Keratinocyte (primary cell): ENCODE measurements around the gene ZNF17. TPM values are rescaled to one million over a fixed set of nuclear protein-coding genes. Genes with fewer than 3 reads are reported as not detected.
A peak's percentile ranks its signal among the peaks of the same experiment; 100 is the strongest.

Source experiments
- DNase-seq: peaks from one replicate; pipeline ENCODE4 v3.0.0-alpha.2; 2011; ENCODE audit warnings: low read depth, missing footprints, low spot score
- FAIRE-seq: peaks from 2 replicates; lab custom pipeline; 2011; peaks lifted over from hg19 to GRCh38; lab: Jason Lieb, UNC
- H2AFZ ChIP-seq: 2 replicates; pipeline ENCODE4 v1.6.0; 2012; ENCODE audit warnings: low read length, control low read depth, inconsistent platforms; ENCODE audit not compliant: control insufficient read depth
- H3K27ac ChIP-seq: 2 replicates; pipeline ENCODE4 v1.5.1; 2011; ENCODE audit warnings: low read length; ENCODE audit not compliant: control insufficient read depth, insufficient read depth
- H3K27me3 ChIP-seq: 3 replicates; pipeline ENCODE4 v1.6.0; 2011; ENCODE audit warnings: low read length; ENCODE audit not compliant: control insufficient read depth, insufficient read depth; ENCODE audit errors: extremely low read depth
- H3K36me3 ChIP-seq, 2 experiments: 2 replicates in 1 of 2; 3 replicates in 1 of 2; pipeline ENCODE4 v1.5.1; 2011; ENCODE audit warnings: low read length in 2 of 2, mild to moderate bottlenecking in 1 of 2; ENCODE audit not compliant: control insufficient read depth in 2 of 2, insufficient read depth in 2 of 2; ENCODE audit errors: extremely low read depth in 1 of 2
- H3K4me1 ChIP-seq: 3 replicates; pipeline ENCODE4 v1.5.1; 2011; ENCODE audit warnings: low read length; ENCODE audit not compliant: control insufficient read depth, insufficient read depth; ENCODE audit errors: extremely low read depth
- H3K4me2 ChIP-seq: 3 replicates; pipeline ENCODE4 v1.6.0; 2011; ENCODE audit warnings: low read depth, low read length; ENCODE audit not compliant: control insufficient read depth, insufficient read depth; ENCODE audit errors: extremely low read depth
- H3K4me3 ChIP-seq, 3 experiments: fragments of 200-600 bp in 1 of 3; sonication (generic) in 1 of 3; 2 replicates in 2 of 3; 3 replicates in 1 of 3; pipeline ENCODE4 v1.5.1; 2011 to 2016; ENCODE audit warnings: low read length in 3 of 3, mild to moderate bottlenecking in 3 of 3, control low read depth in 2 of 3, inconsistent platforms in 1 of 3, low read depth in 1 of 3, mixed read lengths in 1 of 3, mixed run types in 1 of 3, moderate library complexity in 1 of 3; ENCODE audit not compliant: control insufficient read depth in 2 of 3, insufficient read depth in 2 of 3; ENCODE audit errors: extremely low read depth in 1 of 3
- H3K79me2 ChIP-seq: 2 replicates; pipeline ENCODE4 v1.6.0; 2012; ENCODE audit warnings: low read length; ENCODE audit not compliant: control insufficient read depth, insufficient read depth
- H3K9ac ChIP-seq: 3 replicates; pipeline ENCODE4 v1.6.0; 2011; ENCODE audit warnings: low read length; ENCODE audit not compliant: control insufficient read depth, insufficient read depth; ENCODE audit errors: extremely low read depth
- H3K9me1 ChIP-seq: 3 replicates; pipeline ENCODE4 v1.6.0; 2011; ENCODE audit warnings: low read length; ENCODE audit not compliant: control insufficient read depth, insufficient read depth; ENCODE audit errors: extremely low read depth
- H3K9me3 ChIP-seq: 2 replicates; pipeline ENCODE4 v1.5.1; 2012; ENCODE audit warnings: low read depth, low read length; ENCODE audit not compliant: control insufficient read depth
- H4K20me1 ChIP-seq: 3 replicates; pipeline ENCODE4 v1.6.0; 2011; ENCODE audit warnings: low read length; ENCODE audit not compliant: control insufficient read depth, insufficient read depth; ENCODE audit errors: extremely low read depth
- EZH2 ChIP-seq: IDR thresholded peaks from one replicate; pipeline ENCODE4 v1.6.1; 2012; ENCODE audit warnings: inconsistent platforms, mild to moderate bottlenecking, low read length, moderate library complexity
- dilution Hi-C: fragments of 300-500 bp; cut with MboI; formaldehyde crosslinking; loops from one replicate; pipeline ENCODE4 v1.7.0; 2020; ENCODE audit warnings: low sequenced_read_pairs; ENCODE audit not compliant: extremely low pct_ligation_motif_present
- polyA plus RNA-seq, 5 experiments: library from polyadenylated mRNA; depleted of rRNA in 3 of 5; stranded (reverse) in 3 of 5; stranded (forward) in 1 of 5; unstranded in 1 of 5; fragments of >200 nt; gene quantifications; 1 replicate in 1 of 5; 2 replicates in 3 of 5; 3 replicates in 1 of 5; pipeline versions ENCODE4 v1.2.1 to v1.2.3, GENCODE V29; 2011 to 2012; ENCODE audit warnings: missing spikeins in 2 of 5, low read depth in 1 of 5, low replicate concordance in 1 of 5
- TF ChIP-seq, protein P1 (sequence below), 3 experiments: IDR thresholded peaks in 1 of 3; conservative IDR thresholded peaks in 1 of 3; optimal IDR thresholded peaks in 1 of 3; 2 replicates in 2 of 3; 3 replicates in 1 of 3; pipeline versions ENCODE3 to v1.5.1; 2011; ENCODE audit warnings: low read length in 3 of 3, mild to moderate bottlenecking in 3 of 3, moderate library complexity in 2 of 3, control low read depth in 1 of 3, inconsistent platforms in 1 of 3; ENCODE audit not compliant: insufficient read depth in 2 of 3; ENCODE audit errors: extremely low read depth in 1 of 3

Gene ZNF17
- polyA plus RNA-seq, 1 donor (not counting 4 experiments of a cell fraction or from before 2014, with no cell fraction given) = 5.0 TPM

DNA sequence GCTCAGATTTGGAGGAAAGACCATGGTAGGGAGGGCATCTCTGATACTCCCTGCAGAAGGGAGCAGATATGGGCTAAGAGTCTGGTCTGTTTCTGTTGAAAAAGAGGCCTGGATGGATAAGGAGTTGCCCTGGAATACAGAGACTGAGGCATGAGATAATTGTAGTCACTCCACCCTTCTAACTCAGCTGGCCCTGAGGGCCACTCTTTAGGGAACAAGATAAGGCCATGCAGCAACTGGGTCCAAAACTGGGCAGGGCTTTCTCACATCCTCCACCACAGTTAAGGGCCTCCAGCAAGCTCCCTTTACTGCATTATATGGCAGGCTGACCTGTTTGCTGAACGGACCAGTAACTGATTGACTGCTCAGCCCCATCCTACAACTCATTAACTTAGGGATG is 25.5 kb downstream of the ZNF17 start:
- H2AFZ ChIP-seq = no peak overlapping the region
- H3K36me3 ChIP-seq = peaks cover 4 to 7% of the 10 kb centered on the region in 2 experiments
- H3K79me2 ChIP-seq = peaks cover 54% of the 10 kb centered on the region
- H3K27me3 ChIP-seq = no peaks in the 10 kb centered on the region
- dilution Hi-C loops = no loop called here
- H3K9ac ChIP-seq = peak overlapping the region; percentile 86
- peak overlapping the region; percentile 81 for H3K4me2 ChIP-seq
- no peaks in the 10 kb centered on the region for H4K20me1 ChIP-seq
- no peaks in the 10 kb centered on the region for H3K9me1 ChIP-seq
- no peaks in the 10 kb centered on the region for H3K9me3 ChIP-seq
- peak; percentile 29 for FAIRE-seq
- peak overlapping the region; percentile 73 to 93 (median 91) for H3K4me3 ChIP-seq
- H3K4me1 ChIP-seq = peaks cover 4% of the 10 kb centered on the region
- TF ChIP-seq, protein P1, sequence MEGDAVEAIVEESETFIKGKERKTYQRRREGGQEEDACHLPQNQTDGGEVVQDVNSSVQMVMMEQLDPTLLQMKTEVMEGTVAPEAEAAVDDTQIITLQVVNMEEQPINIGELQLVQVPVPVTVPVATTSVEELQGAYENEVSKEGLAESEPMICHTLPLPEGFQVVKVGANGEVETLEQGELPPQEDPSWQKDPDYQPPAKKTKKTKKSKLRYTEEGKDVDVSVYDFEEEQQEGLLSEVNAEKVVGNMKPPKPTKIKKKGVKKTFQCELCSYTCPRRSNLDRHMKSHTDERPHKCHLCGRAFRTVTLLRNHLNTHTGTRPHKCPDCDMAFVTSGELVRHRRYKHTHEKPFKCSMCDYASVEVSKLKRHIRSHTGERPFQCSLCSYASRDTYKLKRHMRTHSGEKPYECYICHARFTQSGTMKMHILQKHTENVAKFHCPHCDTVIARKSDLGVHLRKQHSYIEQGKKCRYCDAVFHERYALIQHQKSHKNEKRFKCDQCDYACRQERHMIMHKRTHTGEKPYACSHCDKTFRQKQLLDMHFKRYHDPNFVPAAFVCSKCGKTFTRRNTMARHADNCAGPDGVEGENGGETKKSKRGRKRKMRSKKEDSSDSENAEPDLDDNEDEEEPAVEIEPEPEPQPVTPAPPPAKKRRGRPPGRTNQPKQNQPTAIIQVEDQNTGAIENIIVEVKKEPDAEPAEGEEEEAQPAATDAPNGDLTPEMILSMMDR (optimal IDR thresholded peaks at IDR 0.05 in 1 of 3, IDR thresholded peaks at IDR 0.05 in 1 of 3, conservative IDR thresholded peaks at IDR 0.05 in 1 of 3; ENCODE audit: extremely low read depth in 1 of 3, insufficient read depth in 2 of 3, low read length in 3 of 3) = no peak
- TF ChIP-seq EZH2 = no peak
- peak overlapping the region; percentile 89 for H3K27ac ChIP-seq
- no peak for DNase-seq

DNA sequence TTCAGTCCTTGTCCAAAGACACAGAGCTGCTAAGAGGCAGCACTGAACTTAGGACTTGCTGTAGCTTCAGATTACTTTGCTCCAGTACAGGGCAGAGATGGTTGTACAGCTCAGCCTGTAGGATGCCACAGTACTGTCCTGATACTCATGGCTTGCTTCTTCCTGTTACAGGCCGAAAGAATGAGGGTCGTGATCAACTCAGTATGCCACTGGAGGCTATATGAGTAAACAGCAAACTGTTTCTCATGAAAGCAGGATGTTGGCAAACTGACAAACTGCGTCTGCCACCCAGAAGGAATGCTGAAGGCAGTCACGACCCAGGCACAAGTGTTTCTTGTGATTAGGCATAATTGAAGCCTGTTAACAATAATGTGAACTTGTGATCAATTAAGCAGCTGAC is 27.0 kb downstream of the ZNF17 start:
- no peak overlapping the region for H3K27ac ChIP-seq
- H3K9ac ChIP-seq = no peak overlapping the region
- no peaks in the 10 kb centered on the region for H3K27me3 ChIP-seq
- FAIRE-seq (no peak), DNase-seq (no peak)
- no peak overlapping the region for H3K4me2 ChIP-seq
- H3K79me2 ChIP-seq = peaks cover 66% of the 10 kb centered on the region
- no peaks in the 10 kb centered on the region for H3K9me1 ChIP-seq
- peaks cover 5 to 13% of the 10 kb centered on the region in 2 experiments for H3K36me3 ChIP-seq
- peaks cover 4% of the 10 kb centered on the region for H3K4me1 ChIP-seq
- H4K20me1 ChIP-seq = no peaks in the 10 kb centered on the region
- H3K4me3 ChIP-seq = no peak overlapping the region
- no peak overlapping the region for H2AFZ ChIP-seq
- dilution Hi-C loops = no loop called here
- TF ChIP-seq EZH2 = no peak
- no peaks in the 10 kb centered on the region for H3K9me3 ChIP-seq

DNA sequence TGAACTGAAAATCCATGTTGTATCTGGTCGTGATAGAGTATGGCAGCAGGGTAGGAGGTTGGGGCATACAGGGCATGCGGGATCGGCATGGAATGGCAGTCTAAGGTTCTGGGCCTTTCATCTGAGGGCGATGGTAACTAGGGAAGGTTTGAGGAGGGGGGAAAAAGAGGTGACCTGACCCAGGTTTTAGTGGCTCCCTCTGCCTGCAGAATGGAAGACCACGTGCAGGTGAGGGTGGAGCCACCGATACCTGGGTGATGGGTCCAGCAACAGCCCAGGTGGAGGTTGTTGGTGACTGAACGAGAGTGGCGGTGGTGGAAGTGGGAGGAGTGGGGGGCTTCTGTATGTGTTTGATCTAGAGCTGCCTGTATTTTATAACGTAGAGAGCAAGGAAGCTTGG is 28.0 kb downstream of the ZNF17 start:
- no peak overlapping the region for H2AFZ ChIP-seq
- H3K79me2 ChIP-seq = peaks cover 70% of the 10 kb centered on the region
- dilution Hi-C loops = no loop called here

More for the DNA sequence above, 28.0 kb downstream of the ZNF17 start:
- H3K9me3 ChIP-seq = peaks cover 2% of the 10 kb centered on the region
- DNase-seq = no peak
- peaks cover 4% of the 10 kb centered on the region for H3K4me1 ChIP-seq
- H3K27ac ChIP-seq = no peak overlapping the region
- H3K4me2 ChIP-seq = no peak overlapping the region
- no peak for TF ChIP-seq EZH2
- TF ChIP-seq, protein P1 (optimal IDR thresholded peaks at IDR 0.05 in 1 of 3, IDR thresholded peaks at IDR 0.05 in 1 of 3, conservative IDR thresholded peaks at IDR 0.05 in 1 of 3; ENCODE audit: extremely low read depth in 1 of 3, insufficient read depth in 2 of 3, low read length in 3 of 3) = no peak
- no peak overlapping the region for H3K9ac ChIP-seq
- no peaks in the 10 kb centered on the region for H3K27me3 ChIP-seq
- H3K36me3 ChIP-seq = peaks cover 11 to 19% of the 10 kb centered on the region in 2 experiments
- no peak overlapping the region for H3K4me3 ChIP-seq
- no peak for FAIRE-seq
- no peaks in the 10 kb centered on the region for H4K20me1 ChIP-seq
- no peaks in the 10 kb centered on the region for H3K9me1 ChIP-seq
